Loucy (cell line): Measurements from ENCODE around the gene AP2B1.

ENCODE experiments used
- H2AFZ ChIP-seq: fragments of 200-600 bp; sonication (generic); 2 replicates; pipeline ENCODE4 v1.6.0; 2016; ENCODE audit warnings: antibody characterized with exemption, mild to moderate bottlenecking, low read length, moderate library complexity
- H3F3A ChIP-seq: fragments of 200-600 bp; 2 replicates; pipeline ENCODE4 v1.6.0; 2016; ENCODE audit warnings: antibody characterized with exemption, low read depth, mild to moderate bottlenecking
- H3K27me3 ChIP-seq: fragments of 200-600 bp; sonication (generic); 2 replicates; pipeline ENCODE4 v1.6.1; 2014; ENCODE audit warnings: low read length, mild to moderate bottlenecking; ENCODE audit not compliant: insufficient read depth, poor library complexity, severe bottlenecking
- H3K36me3 ChIP-seq: fragments of 200-600 bp; sonication (generic); 2 replicates; pipeline ENCODE4 v1.6.1; 2016; ENCODE audit warnings: low read length; ENCODE audit not compliant: insufficient read depth
- H3K4me1 ChIP-seq: fragments of 200-600 bp; sonication (generic); 2 replicates; pipeline ENCODE4 v1.5.1; 2014; ENCODE audit warnings: low read length, mild to moderate bottlenecking; ENCODE audit not compliant: insufficient read depth, poor library complexity, severe bottlenecking
- H3K4me2 ChIP-seq: fragments of 200-600 bp; sonication (generic); 2 replicates; pipeline ENCODE4 v1.6.0; 2014; ENCODE audit warnings: antibody characterized with exemption, low read length, low read depth, mild to moderate bottlenecking; ENCODE audit not compliant: poor library complexity, severe bottlenecking
- H3K4me3 ChIP-seq: fragments of 200-600 bp; sonication (generic); 2 replicates; pipeline ENCODE4 v1.5.1; 2014; ENCODE audit warnings: low read length, mild to moderate bottlenecking, mixed read lengths; ENCODE audit not compliant: poor library complexity, severe bottlenecking
- H3K79me2 ChIP-seq: fragments of 200-600 bp; sonication (generic); 2 replicates; pipeline ENCODE4 v1.6.1; 2014; ENCODE audit warnings: low read length; ENCODE audit not compliant: insufficient read depth
- H3K9ac ChIP-seq: fragments of 200-600 bp; sonication (generic); 2 replicates; pipeline ENCODE4 v1.6.0; 2014; ENCODE audit warnings: mild to moderate bottlenecking, low read depth, low read length, moderate library complexity; ENCODE audit not compliant: poor library complexity, severe bottlenecking
- H3K9me2 ChIP-seq: fragments of 200-600 bp; sonication (generic); replicated peaks from 2 replicates; pipeline ENCODE4 v1.6.1; 2016; ENCODE audit warnings: low read depth, low read length, mixed read lengths
- H3K9me3 ChIP-seq: fragments of 200-600 bp; sonication (generic); 2 replicates; pipeline ENCODE4 v1.6.1; 2014; ENCODE audit warnings: mild to moderate bottlenecking, antibody characterized with exemption, low read length, low read depth; ENCODE audit not compliant: insufficient read depth
- H4K20me1 ChIP-seq: fragments of 200-600 bp; sonication (generic); 2 replicates; pipeline ENCODE4 v1.6.0; 2014; ENCODE audit warnings: antibody characterized with exemption, low read length, mild to moderate bottlenecking; ENCODE audit not compliant: insufficient read depth, poor library complexity, severe bottlenecking
- EZH2phosphoT487 ChIP-seq: fragments of 200-600 bp; IDR thresholded peaks from 2 replicates; pipeline ENCODE4 v1.6.1; 2018; ENCODE audit warnings: antibody characterized with exemption, mild to moderate bottlenecking, moderate library complexity, borderline replicate concordance
- TF ChIP-seq, protein P1 (sequence below): fragments of 200-600 bp; sonication (generic); conservative IDR thresholded peaks from 2 replicates; pipeline ENCODE4 v1.5.1; 2014; ENCODE audit warnings: mild to moderate bottlenecking, antibody characterized with exemption, low read length

The AP2B1 gene

GRCh38 chr17:35726953-35727460 lies 139.9 kb downstream of the AP2B1 start:
- H3K4me1 ChIP-seq, result no peaks in the 10 kb centered on the region
- H3K9me2 ChIP-seq, result no peaks in the 10 kb centered on the region
- H3K36me3 ChIP-seq, result peaks cover 28% of the 10 kb centered on the region; the same call in 1 of the 2 replicates
- no peaks in the 10 kb centered on the region for H3K79me2 ChIP-seq
- H3K27me3 ChIP-seq, result no peaks in the 10 kb centered on the region
- no peaks in the 10 kb centered on the region for H3K9me3 ChIP-seq
- no peaks in the 10 kb centered on the region for H4K20me1 ChIP-seq
- no peak overlapping the region for H2AFZ ChIP-seq
- H3K9ac ChIP-seq, result no peak overlapping the region
- H3F3A ChIP-seq, result no peaks in the 10 kb centered on the region
- no peak overlapping the region for H3K4me3 ChIP-seq
- no peak overlapping the region for H3K4me2 ChIP-seq
- TF ChIP-seq EZH2phosphoT487, result no peak
- TF ChIP-seq, protein P1, sequence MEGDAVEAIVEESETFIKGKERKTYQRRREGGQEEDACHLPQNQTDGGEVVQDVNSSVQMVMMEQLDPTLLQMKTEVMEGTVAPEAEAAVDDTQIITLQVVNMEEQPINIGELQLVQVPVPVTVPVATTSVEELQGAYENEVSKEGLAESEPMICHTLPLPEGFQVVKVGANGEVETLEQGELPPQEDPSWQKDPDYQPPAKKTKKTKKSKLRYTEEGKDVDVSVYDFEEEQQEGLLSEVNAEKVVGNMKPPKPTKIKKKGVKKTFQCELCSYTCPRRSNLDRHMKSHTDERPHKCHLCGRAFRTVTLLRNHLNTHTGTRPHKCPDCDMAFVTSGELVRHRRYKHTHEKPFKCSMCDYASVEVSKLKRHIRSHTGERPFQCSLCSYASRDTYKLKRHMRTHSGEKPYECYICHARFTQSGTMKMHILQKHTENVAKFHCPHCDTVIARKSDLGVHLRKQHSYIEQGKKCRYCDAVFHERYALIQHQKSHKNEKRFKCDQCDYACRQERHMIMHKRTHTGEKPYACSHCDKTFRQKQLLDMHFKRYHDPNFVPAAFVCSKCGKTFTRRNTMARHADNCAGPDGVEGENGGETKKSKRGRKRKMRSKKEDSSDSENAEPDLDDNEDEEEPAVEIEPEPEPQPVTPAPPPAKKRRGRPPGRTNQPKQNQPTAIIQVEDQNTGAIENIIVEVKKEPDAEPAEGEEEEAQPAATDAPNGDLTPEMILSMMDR, result no peak

- H3K4me2 ChIP-seq, result no peak overlapping the region
- H2AFZ ChIP-seq, result no peak overlapping the region
- H3K4me1 ChIP-seq, result no peaks in the 10 kb centered on the region
- no peak for TF ChIP-seq EZH2phosphoT487
- no peak overlapping the region for H3K4me3 ChIP-seq
- no peak overlapping the region for H3K9ac ChIP-seq
- no peaks in the 10 kb centered on the region for H3K9me2 ChIP-seq
- H4K20me1 ChIP-seq, result no peaks in the 10 kb centered on the region
- no peaks in the 10 kb centered on the region for H3F3A ChIP-seq
- no peaks in the 10 kb centered on the region for H3K27me3 ChIP-seq
- peaks cover 28% of the 10 kb centered on the region; the same call in 1 of the 2 replicates for H3K36me3 ChIP-seq
- no peaks in the 10 kb centered on the region for H3K9me3 ChIP-seq
- H3K79me2 ChIP-seq, result no peaks in the 10 kb centered on the region
Observed at GRCh38 chr17:35727635-35728034, 140.5 kb downstream of the AP2B1 start.

GRCh38 chr17:35728551-35728950 lies 141.4 kb downstream of the AP2B1 start:
- TF ChIP-seq, protein P1, result no peak
- TF ChIP-seq EZH2phosphoT487, result no peak
- Histone ChIP-seq H3K36me3 (peaks cover 21% of the 10 kb centered on the region; the same call in 1 of the 2 replicates), H3K27me3 (no peaks in the 10 kb centered on the region), H3F3A (no peaks in the 10 kb centered on the region), H3K9me3 (no peaks in the 10 kb centered on the region), H3K4me2 (no peak overlapping the region), H4K20me1 (no peaks in the 10 kb centered on the region), H3K79me2 (no peaks in the 10 kb centered on the region), H3K4me3 (no peak overlapping the region), H3K9ac (no peak overlapping the region), H3K4me1 (no peaks in the 10 kb centered on the region), H3K9me2 (no peaks in the 10 kb centered on the region), H2AFZ (no peak overlapping the region)

DNA sequence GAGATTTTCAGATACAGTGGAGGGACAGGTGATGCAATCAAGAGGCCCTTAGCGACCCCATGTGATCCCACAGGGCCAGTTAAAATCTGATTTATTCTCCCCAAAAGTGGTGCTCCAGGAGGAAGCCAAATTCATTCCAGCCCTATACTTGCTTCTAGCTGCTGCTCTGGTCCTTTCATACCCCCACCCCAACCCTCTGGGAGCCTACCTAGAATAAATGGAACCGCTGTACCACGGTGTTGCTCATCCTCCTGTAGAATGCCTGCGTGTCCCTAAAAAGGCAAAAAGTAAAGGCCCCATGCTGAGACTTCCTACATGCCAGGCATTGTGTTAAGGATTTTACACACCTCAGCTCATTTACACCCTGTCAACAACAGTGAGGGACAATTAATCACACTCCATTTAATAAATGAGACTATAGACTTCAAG lies 142.3 kb downstream of the AP2B1 start:
- no peaks in the 10 kb centered on the region for H3F3A ChIP-seq
- H4K20me1 ChIP-seq, result no peaks in the 10 kb centered on the region
- no peaks in the 10 kb centered on the region for H3K27me3 ChIP-seq
- no peak overlapping the region for H2AFZ ChIP-seq
- peaks cover 12% of the 10 kb centered on the region; the same call in 1 of the 2 replicates for H3K36me3 ChIP-seq
- no peak overlapping the region for H3K4me2 ChIP-seq
- no peaks in the 10 kb centered on the region for H3K4me1 ChIP-seq
- no peaks in the 10 kb centered on the region for H3K9me2 ChIP-seq
- no peaks in the 10 kb centered on the region for H3K9me3 ChIP-seq
- no peak overlapping the region for H3K4me3 ChIP-seq
- no peaks in the 10 kb centered on the region for H3K79me2 ChIP-seq
- TF ChIP-seq, protein P1, result no peak
- no peak for TF ChIP-seq EZH2phosphoT487
- no peak overlapping the region for H3K9ac ChIP-seq
